RWPE1 (cell line): ENCODE results near the gene EGFL8.
"Not testable (repeated sequence)": the region's sequence is repeated elsewhere in the genome, so short reads cannot be mapped to it uniquely, and the experiment has no call there.

Source experiments
- CTCF ChIA-PET: fragments of 350-600 bp; sonication (Branson Sonifier 250); formaldehyde crosslinking; extraction: SDS; loops from one replicate; lab custom pipeline; 2021; lab: Yijun Ruan, JAX
- POLR2A ChIA-PET: fragments of 400-600 bp; formaldehyde crosslinking; extraction: SDS; loops from one replicate; lab custom pipeline; 2020; ENCODE audit warnings: antibody characterized with exemption; ENCODE audit not compliant: low non-redundant PET; lab: Yijun Ruan, JAX
- DNase-seq: peaks from one replicate; pipeline ENCODE4 v3.0.0; 2012; ENCODE audit warnings: low spot score
- H3K27ac ChIP-seq: fragments of 450-650 bp; 2 replicates; pipeline ENCODE4 v1.5.1; 2017
- CTCF ChIP-seq: fragments of 450-650 bp; conservative IDR thresholded peaks from 2 replicates; pipeline ENCODE4 v1.5.1; 2017; ENCODE audit warnings: low read depth, mild to moderate bottlenecking

EGFL8 gene

GRCh38 chr6:32140420-32141046 is 23.9 kb upstream of the EGFL8 start:
- no peak overlapping the region for H3K27ac ChIP-seq
- DNase-seq = no peak
- TF ChIP-seq CTCF = no peak
- ChIA-PET CTCF (interaction anchor here (0.9 to 1.1 kb wide), 2 partner anchors 10 to 14 kb away, joined by 3 read pairs; no protein-coding TSS in a partner anchor), POLR2A (no interaction called here)

GRCh38 chr6:32144238-32144637 is 20.2 kb upstream of the EGFL8 start:
- H3K27ac ChIP-seq, DNase-seq, CTCF ChIA-PET, POLR2A ChIA-PET: not testable (repeated sequence)

GRCh38 chr6:32146287-32146686 is 18.1 kb upstream of the EGFL8 start:
- ChIA-PET POLR2A (no interaction called here), CTCF (interaction anchor here (0.6 to 1.7 kb wide), 2 partner anchors 17 to 27 kb away, joined by 4 to 6 read pairs; no protein-coding TSS in a partner anchor)
- TF ChIP-seq CTCF = no peak
- no peak for DNase-seq
- H3K27ac ChIP-seq = no peak overlapping the region

GRCh38 chr6:32146687-32147086 is 17.7 kb upstream of the EGFL8 start:
- no peak for TF ChIP-seq CTCF
- H3K27ac ChIP-seq = no peak overlapping the region
- DNase-seq = no peak
- ChIA-PET POLR2A (no interaction called here), CTCF (interaction anchor here (0.6 to 1.7 kb wide), 2 partner anchors 17 to 28 kb away, joined by 4 to 6 read pairs; no protein-coding TSS in a partner anchor)

- H3K27ac ChIP-seq = no peak overlapping the region
- POLR2A ChIA-PET = no interaction called here
- CTCF ChIA-PET = interaction anchor here (0.6 kb wide), 1 partner anchor 29 kb away, joined by 3 read pairs; no protein-coding TSS in a partner anchor
- no peak for TF ChIP-seq CTCF
- no peak for DNase-seq
Measured at GRCh38 chr6:32147401-32148132, 16.8 kb upstream of the EGFL8 start.

GRCh38 chr6:32148289-32149091 is 15.9 kb upstream of the EGFL8 start:
- CTCF ChIA-PET = no interaction called here
- POLR2A ChIA-PET = no interaction called here
- peak; percentile 58 for TF ChIP-seq CTCF
- peak overlapping the region; percentile 54 for H3K27ac ChIP-seq
- DNase-seq = peak; percentile 64
